ENCODE measurements around the gene MRS2. TPM values are rescaled to one million over a fixed set of nuclear protein-coding genes. Genes with fewer than 3 reads are reported as not detected.

MRS2 gene
- 10.8 and 12.5 TPM in 2 replicates for total RNA-seq

GRCh38 chr6:24402697-24403500 is at the start of gene MRS2:
TSS of gene MRS2 (plus strand) at chr6:24402936. CDS start at chr6:24403047, 111 bp downstream.

GRCh38 chr6:24357336-24358218 is 45.2 kb upstream of the MRS2 start, which contains the start of gene DCDC2:
TSS of gene DCDC2 (minus strand) at chr6:24358059. CDS start at chr6:24357750, 309 bp downstream.

Other genes starting within 250 kb of the MRS2 start
- 0.09 and 0.14 TPM in 2 replicates for gene DCDC2, start 44.9 kb upstream of the MRS2 start, total RNA-seq
- 0.14 and 0.28 TPM in 2 replicates for gene GPLD1, start 86.6 kb downstream of the MRS2 start, total RNA-seq
- 0.28 and 0.65 TPM in 2 replicates for gene ALDH5A1, start 92.0 kb downstream of the MRS2 start, total RNA-seq
- gene KIAA0319, start 243.3 kb downstream of the MRS2 start, total RNA-seq = under 0.01 and 0.09 TPM in 2 replicates

Data from smooth muscle cell of bladder (primary cell).